SU-DHL-6 (cell line): ENCODE results near the gene LRRK1.

ENCODE experiments used
- H2AFZ ChIP-seq: fragments of 200-600 bp; sonication (generic); 2 replicates; pipeline ENCODE4 v1.6.1; 2014; ENCODE audit warnings: low read depth, mild to moderate bottlenecking, moderate library complexity, mixed read lengths, antibody characterized with exemption, low read length; ENCODE audit not compliant: severe bottlenecking
- H3F3A ChIP-seq: fragments of 200-600 bp; shearing (Covaris generic); 2 replicates; pipeline ENCODE4 v1.6.0; 2016; ENCODE audit warnings: antibody characterized with exemption, mild to moderate bottlenecking; ENCODE audit not compliant: insufficient read depth
- H3K27ac ChIP-seq: fragments of 200-600 bp; sonication (generic); 2 replicates; pipeline ENCODE4 v1.5.1; 2016; ENCODE audit warnings: low read depth, mild to moderate bottlenecking, low read length, moderate library complexity, mixed read lengths
- H3K27me3 ChIP-seq: fragments of 200-600 bp; sonication (generic), shearing (Covaris generic); 2 replicates; pipeline ENCODE4 v1.6.0; 2014; ENCODE audit warnings: mild to moderate bottlenecking, low read length
- H3K36me3 ChIP-seq: fragments of 200-600 bp; sonication (generic); 2 replicates; pipeline ENCODE4 v1.6.1; 2014; ENCODE audit warnings: mild to moderate bottlenecking, low read length, mixed read lengths
- H3K4me2 ChIP-seq: fragments of 300-600, 200-600 bp; shearing (Covaris generic), sonication (generic); 2 replicates; pipeline ENCODE4 v1.6.0; 2014; ENCODE audit warnings: low read length, low read depth, mild to moderate bottlenecking; ENCODE audit not compliant: poor library complexity, severe bottlenecking
- H3K4me3 ChIP-seq: fragments of 200-600 bp; sonication (generic); 2 replicates; pipeline ENCODE4 v1.5.1; 2014; ENCODE audit warnings: antibody characterized with exemption, low read length, mild to moderate bottlenecking, mixed read lengths; ENCODE audit not compliant: insufficient read depth, poor library complexity, severe bottlenecking
- H3K79me2 ChIP-seq: fragments of 200-600 bp; sonication (generic); 2 replicates; pipeline ENCODE4 v1.6.1; 2014; ENCODE audit warnings: mild to moderate bottlenecking, low read length, moderate library complexity; ENCODE audit not compliant: insufficient read depth
- H3K9ac ChIP-seq: fragments of 200-600 bp; sonication (generic); 2 replicates; pipeline ENCODE4 v1.7.0; 2014; ENCODE audit warnings: mild to moderate bottlenecking, low read length
- H3K9me2 ChIP-seq: fragments of 200-600 bp; sonication (generic); replicated peaks from 2 replicates; pipeline ENCODE4 v1.6.1; 2014; ENCODE audit warnings: low read length; ENCODE audit not compliant: insufficient read depth
- H3K9me3 ChIP-seq: fragments of 200-600 bp; sonication (generic); 2 replicates; pipeline ENCODE4 v1.6.1; 2014; ENCODE audit warnings: low read length, mixed read lengths; ENCODE audit not compliant: insufficient read depth
- H4K20me1 ChIP-seq: fragments of 200-600 bp; sonication (generic); 2 replicates; pipeline ENCODE4 v1.6.1; 2014; ENCODE audit warnings: low read depth, mild to moderate bottlenecking, antibody characterized with exemption, low read length, moderate library complexity, mixed read lengths
- CTCF ChIP-seq: fragments of 200-600 bp; sonication (generic); IDR thresholded peaks from one replicate; pipeline ENCODE4 v1.5.1; 2017; ENCODE audit warnings: antibody characterized with exemption, mild to moderate bottlenecking, low read length, moderate library complexity; ENCODE audit not compliant: insufficient read depth, poor library complexity, severe bottlenecking
- EZH2phosphoT487 ChIP-seq: fragments of 200-600 bp; sonication (generic), shearing (Covaris generic); conservative IDR thresholded peaks from 2 replicates; pipeline ENCODE4 v1.6.1; 2018; ENCODE audit warnings: mild to moderate bottlenecking, antibody characterized with exemption, low read length, moderate library complexity, mixed read lengths

Gene LRRK1

GRCh38 chr15:101024706-101025500 is 105.7 kb downstream of the LRRK1 start:
- no peak overlapping the region for H2AFZ ChIP-seq
- H3K4me2 ChIP-seq = no peak overlapping the region
- H3K27me3 ChIP-seq = no peaks in the 10 kb centered on the region
- H3K27ac ChIP-seq = no peak overlapping the region
- no peak for TF ChIP-seq CTCF
- TF ChIP-seq EZH2phosphoT487 = no peak
- no peaks in the 10 kb centered on the region for H3K79me2 ChIP-seq
- H3K4me3 ChIP-seq = no peak overlapping the region
- H4K20me1 ChIP-seq = no peaks in the 10 kb centered on the region
- no peaks in the 10 kb centered on the region for H3K9me2 ChIP-seq
- H3F3A ChIP-seq = no peaks in the 10 kb centered on the region
- H3K9ac ChIP-seq = no peak overlapping the region
- peaks cover 25% of the 10 kb centered on the region; the same call in 1 of the 2 replicates for H3K36me3 ChIP-seq
- no peaks in the 10 kb centered on the region for H3K9me3 ChIP-seq

GRCh38 chr15:101025501-101025885 is 106.3 kb downstream of the LRRK1 start:
- Histone ChIP-seq H3K9me2 (no peaks in the 10 kb centered on the region), H3K27ac (no peak overlapping the region), H3K27me3 (no peaks in the 10 kb centered on the region), H4K20me1 (no peaks in the 10 kb centered on the region), H2AFZ (no peak overlapping the region), H3K79me2 (no peaks in the 10 kb centered on the region), H3K36me3 (peaks cover 22% of the 10 kb centered on the region; the same call in 1 of the 2 replicates), H3K4me3 (no peak overlapping the region), H3K4me2 (no peak overlapping the region), H3K9me3 (no peaks in the 10 kb centered on the region), H3K9ac (no peak overlapping the region), H3F3A (no peaks in the 10 kb centered on the region)
- TF ChIP-seq EZH2phosphoT487 (no peak), CTCF (no peak)

- TF ChIP-seq CTCF (no peak), EZH2phosphoT487 (no peak)
- no peaks in the 10 kb centered on the region for H3K27me3 ChIP-seq
- H3K36me3 ChIP-seq = peaks cover 22% of the 10 kb centered on the region; the same call in 1 of the 2 replicates
- no peak overlapping the region for H3K4me2 ChIP-seq
- H3K79me2 ChIP-seq = no peaks in the 10 kb centered on the region
- H2AFZ ChIP-seq = no peak overlapping the region
- no peak overlapping the region for H3K9ac ChIP-seq
- H4K20me1 ChIP-seq = no peaks in the 10 kb centered on the region
- H3K27ac ChIP-seq = no peak overlapping the region
- no peaks in the 10 kb centered on the region for H3F3A ChIP-seq
- no peak overlapping the region for H3K4me3 ChIP-seq
- no peaks in the 10 kb centered on the region for H3K9me2 ChIP-seq
- H3K9me3 ChIP-seq = no peaks in the 10 kb centered on the region
These were observed 106.9 kb downstream of the LRRK1 start for GRCh38 chr15:101025896-101026631.
